Stimulated activated naive B cell treated with anti-CD40 and anti-IgM and Interleukin-4, amounts not matched to agents 10 μg/mL and 1 μg/mL and 100 μg/mL, for 72 hours (primary cell): ENCODE measurements around the gene VBP1.
A peak's percentile ranks its signal among the peaks of the same experiment; 100 is the strongest.
"Not testable (repeated sequence)": the region's sequence is repeated elsewhere in the genome, so short reads cannot be mapped to it uniquely, and the experiment has no call there.

Experiments used
- ATAC-seq, 2 donors: fragments of 150-1000 bp; cut with Tn5 transposase; replicated peaks; 2 replicates each; pipeline ENCODE4 v1.10.0; 2021; ENCODE audit warnings: moderate library complexity in 1 of 2
- DNase-seq: peaks from one replicate; pipeline ENCODE4 v3.0.0; 2021
- H3K27ac Mint-ChIP-seq: one replicate; pipeline ENCODE4 v1.8.0; 2022; ENCODE audit warnings: mild to moderate bottlenecking, mixed read lengths
- H3K27me3 Mint-ChIP-seq, 2 donors: one replicate each; pipeline ENCODE4 v1.8.0; 2022; ENCODE audit warnings: mixed read lengths in 2 of 2
- H3K36me3 Mint-ChIP-seq, 2 donors: one replicate each; pipeline ENCODE4 v1.8.0; 2022; ENCODE audit warnings: mixed read lengths in 2 of 2, mild to moderate bottlenecking in 1 of 2
- H3K4me1 Mint-ChIP-seq, 2 donors: one replicate each; pipeline ENCODE4 v1.8.0; 2022; ENCODE audit warnings: mixed read lengths in 2 of 2, mild to moderate bottlenecking in 1 of 2
- H3K4me3 Mint-ChIP-seq, 2 donors: one replicate each; pipeline ENCODE4 v1.8.0; 2022; ENCODE audit warnings: mild to moderate bottlenecking in 2 of 2, mixed read lengths in 2 of 2, moderate library complexity in 1 of 2
- H3K9me3 Mint-ChIP-seq, 2 donors: one replicate each; pipeline ENCODE4 v1.8.0; 2022; ENCODE audit warnings: mixed read lengths in 2 of 2, mild to moderate bottlenecking in 1 of 2

The VBP1 gene

GRCh38 chrX:155216179-155216939 is at the start of gene VBP1:
TSS of gene VBP1 (plus strand) at chrX:155216460. CDS start at chrX:155216483, 23 bp downstream.
- H3K4me1 Mint-ChIP-seq: peaks cover 10 to 17% of the 10 kb centered on the region in 2 donors
- H3K36me3 Mint-ChIP-seq: peaks cover 0 to 1% of the 10 kb centered on the region in 2 donors
- H3K27ac Mint-ChIP-seq: peak within 1 kb of the TSS; percentile 98
- peak within 1 kb of the TSS; percentile 84 to 97 for H3K4me3 Mint-ChIP-seq
- no peaks in the 10 kb centered on the region for H3K27me3 Mint-ChIP-seq
- DNase-seq (peak; percentile 85), ATAC-seq (peak; percentile 94 to 96)
- H3K9me3 Mint-ChIP-seq: no peaks in the 10 kb centered on the region

- Mint-ChIP-seq H3K27me3 (peaks cover 4 to 6% of the 10 kb centered on the region in 2 donors), H3K4me1 (no peaks in the 10 kb centered on the region), H3K4me3 (no peak overlapping the region), H3K36me3 (no peaks in the 10 kb centered on the region), H3K9me3 (peaks cover 0 to 4% of the 10 kb centered on the region in 2 donors), H3K27ac (no peak overlapping the region)
- no peak for ATAC-seq
- DNase-seq: no peak
These were observed 46.4 kb upstream of the VBP1 start for GRCh38 chrX:155169881-155170280.

GRCh38 chrX:155179346-155179997 is 36.8 kb upstream of the VBP1 start:
- DNase-seq (no peak), ATAC-seq (peak; percentile 16 to 27)
- Mint-ChIP-seq H3K4me1 (no peaks in the 10 kb centered on the region), H3K27me3 (peaks cover 0 to under 1% of the 10 kb centered on the region in 2 donors), H3K9me3 (peaks cover 1 to 9% of the 10 kb centered on the region in 2 donors), H3K36me3 (peaks cover 0 to 3% of the 10 kb centered on the region in 2 donors), H3K27ac (no peak overlapping the region), H3K4me3 (no peak overlapping the region)

- Mint-ChIP-seq H3K36me3 (peaks cover 4 to 6% of the 10 kb centered on the region in 2 donors), H3K27me3 (peaks cover 6 to 22% of the 10 kb centered on the region in 2 donors), H3K4me3 (no peak overlapping the region), H3K27ac (no peak overlapping the region), H3K9me3 (peaks cover 8% of the 10 kb centered on the region in 2 donors), H3K4me1 (no peaks in the 10 kb centered on the region)
- no peak for DNase-seq
- ATAC-seq: no peak
These were observed 27.5 kb upstream of the VBP1 start for GRCh38 chrX:155188786-155189185.

GRCh38 chrX:155211208-155211607 is 5.1 kb upstream of the VBP1 start:
- Mint-ChIP-seq H3K9me3 (no peaks in the 10 kb centered on the region), H3K4me3 (no peak overlapping the region), H3K27me3 (no peaks in the 10 kb centered on the region), H3K36me3 (no peaks in the 10 kb centered on the region), H3K4me1 (peaks cover 0 to 6% of the 10 kb centered on the region in 2 donors), H3K27ac (no peak overlapping the region)
- DNase-seq (no peak), ATAC-seq (no peak)

GRCh38 chrX:155213731-155214130 is 2.5 kb upstream of the VBP1 start:
- no peak overlapping the region for H3K27ac Mint-ChIP-seq
- H3K27me3 Mint-ChIP-seq: no peaks in the 10 kb centered on the region
- no peak overlapping the region for H3K4me3 Mint-ChIP-seq
- H3K36me3 Mint-ChIP-seq: no peaks in the 10 kb centered on the region
- peaks cover 7 to 13% of the 10 kb centered on the region in 2 donors for H3K4me1 Mint-ChIP-seq
- ATAC-seq (no peak), DNase-seq (no peak)
- no peaks in the 10 kb centered on the region for H3K9me3 Mint-ChIP-seq

GRCh38 chrX:155215443-155216178 is 649 bp upstream of the VBP1 start:
- peak overlapping the region; percentile 84 to 97 for H3K4me3 Mint-ChIP-seq

GRCh38 chrX:155216940-155217440 is 730 bp downstream of the VBP1 start:
- H3K27ac Mint-ChIP-seq: no peak overlapping the region
- peak overlapping the region; percentile 84 to 97 for H3K4me3 Mint-ChIP-seq
- H3K4me1 Mint-ChIP-seq: peaks cover 10 to 17% of the 10 kb centered on the region in 2 donors
- no peaks in the 10 kb centered on the region for H3K27me3 Mint-ChIP-seq
- ATAC-seq: no peak
- H3K9me3 Mint-ChIP-seq: no peaks in the 10 kb centered on the region
- peaks cover 6 to 7% of the 10 kb centered on the region in 2 donors for H3K36me3 Mint-ChIP-seq
- DNase-seq: no peak

More at GRCh38 chrX:155215443-155216178, 649 bp upstream of the VBP1 start:
- peaks cover 10 to 17% of the 10 kb centered on the region in 2 donors for H3K4me1 Mint-ChIP-seq
- H3K36me3 Mint-ChIP-seq: no peaks in the 10 kb centered on the region
- H3K27ac Mint-ChIP-seq: peak overlapping the region; percentile 98
- H3K27me3 Mint-ChIP-seq: no peaks in the 10 kb centered on the region
- DNase-seq (no peak), ATAC-seq (peak; percentile 51 to 55)
- H3K9me3 Mint-ChIP-seq: no peaks in the 10 kb centered on the region

- Mint-ChIP-seq H3K27me3 (no peaks in the 10 kb centered on the region), H3K4me1 (peaks cover 6 to 17% of the 10 kb centered on the region in 2 donors), H3K27ac (no peak overlapping the region), H3K36me3 (peaks cover 7 to 17% of the 10 kb centered on the region in 2 donors), H3K4me3 (no peak overlapping the region), H3K9me3 (no peaks in the 10 kb centered on the region)
- ATAC-seq: no peak
- no peak for DNase-seq
These were observed 2.5 kb downstream of the VBP1 start for GRCh38 chrX:155218777-155219176.

- no peak for ATAC-seq
- Mint-ChIP-seq H3K4me1 (peaks cover 6 to 17% of the 10 kb centered on the region in 2 donors), H3K4me3 (no peak overlapping the region), H3K27me3 (no peaks in the 10 kb centered on the region), H3K9me3 (no peaks in the 10 kb centered on the region), H3K27ac (no peak overlapping the region), H3K36me3 (peaks cover 9 to 29% of the 10 kb centered on the region in 2 donors)
- no peak for DNase-seq
These were observed 5.1 kb downstream of the VBP1 start for GRCh38 chrX:155221351-155221750.

GRCh38 chrX:155223746-155224145 is 7.5 kb downstream of the VBP1 start:
- H3K9me3 Mint-ChIP-seq, H3K27ac Mint-ChIP-seq, H3K4me3 Mint-ChIP-seq, H3K27me3 Mint-ChIP-seq, DNase-seq, ATAC-seq, H3K4me1 Mint-ChIP-seq: not testable (repeated sequence)
- peaks cover 9 to 32% of the 10 kb centered on the region in 2 donors for H3K36me3 Mint-ChIP-seq

GRCh38 chrX:155225774-155226173 is 9.5 kb downstream of the VBP1 start:
- no peaks in the 10 kb centered on the region for H3K27me3 Mint-ChIP-seq

GRCh38 chrX:155231163-155231562 is 14.9 kb downstream of the VBP1 start:
- Mint-ChIP-seq H3K27ac (no peak overlapping the region), H3K4me3 (peak overlapping the region in 1 of 2 donors; percentile 35), H3K9me3 (no peaks in the 10 kb centered on the region), H3K36me3 (peaks cover 17 to 20% of the 10 kb centered on the region in 2 donors), H3K27me3 (no peaks in the 10 kb centered on the region), H3K4me1 (peaks cover 6 to 14% of the 10 kb centered on the region in 2 donors)
- ATAC-seq (peak in 1 of 2 donors; percentile 67), DNase-seq (no peak)

More at GRCh38 chrX:155225774-155226173, 9.5 kb downstream of the VBP1 start:
- Mint-ChIP-seq H3K27ac (no peak overlapping the region), H3K36me3 (peaks cover 17 to 37% of the 10 kb centered on the region in 2 donors), H3K4me1 (peaks cover 0 to 7% of the 10 kb centered on the region in 2 donors), H3K9me3 (no peaks in the 10 kb centered on the region), H3K4me3 (no peak overlapping the region)
- ATAC-seq (no peak), DNase-seq (no peak)

- Mint-ChIP-seq H3K27me3 (no peaks in the 10 kb centered on the region), H3K4me1 (peaks cover 5% of the 10 kb centered on the region in 2 donors), H3K27ac (no peak overlapping the region), H3K9me3 (no peaks in the 10 kb centered on the region), H3K36me3 (peaks cover 17 to 21% of the 10 kb centered on the region in 2 donors), H3K4me3 (no peak overlapping the region)
- ATAC-seq (no peak), DNase-seq (no peak)
These were observed 19.6 kb downstream of the VBP1 start for GRCh38 chrX:155235891-155236290.
